Measurements from ENCODE around the gene SLC7A4. TPM values are rescaled to one million over a fixed set of nuclear protein-coding genes. Genes with fewer than 3 reads are reported as not detected.
"Not testable (repeated sequence)": the region's sequence is repeated elsewhere in the genome, so short reads cannot be mapped to it uniquely, and the experiment has no call there.

SLC7A4 gene
- total RNA-seq, 2 donors from 2014 or later = 4.0 to 4.9 TPM

DNA sequence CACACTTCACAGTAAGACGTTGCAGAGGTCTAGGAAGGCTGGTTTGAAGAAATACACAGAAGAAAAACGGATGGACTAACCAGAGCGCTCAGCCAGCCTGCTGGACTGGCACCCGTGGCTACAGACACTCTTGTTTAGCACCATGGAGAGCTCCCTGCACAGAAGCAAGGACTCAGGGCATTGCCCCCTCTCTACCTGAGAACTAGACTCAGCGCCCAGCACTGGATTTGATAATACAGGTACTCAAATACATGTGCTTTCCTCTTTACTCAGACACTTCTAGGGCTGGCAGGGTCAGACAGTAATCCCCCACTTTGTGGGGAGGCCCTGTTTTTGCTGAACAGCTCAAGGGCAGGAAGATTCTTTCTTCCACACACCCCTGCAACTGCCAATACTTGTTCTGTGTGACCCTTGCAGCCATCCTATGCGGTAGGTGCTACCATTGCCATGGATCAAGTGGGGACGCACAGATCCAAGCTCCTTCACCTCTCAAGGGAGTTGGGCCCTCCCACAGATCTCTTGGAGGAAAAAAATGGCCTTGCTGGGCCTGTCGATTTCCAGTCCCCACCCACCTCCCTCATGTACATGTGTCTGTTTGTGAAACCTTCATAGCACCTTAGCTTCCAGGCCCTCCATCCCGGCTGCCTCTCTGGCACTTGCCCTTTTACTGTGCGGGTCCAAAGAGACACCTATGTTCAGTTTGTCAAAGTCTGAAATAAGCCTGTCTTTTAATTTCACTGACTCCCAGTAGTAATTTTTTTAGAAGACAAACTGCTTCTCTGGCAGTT lies 22.5 kb downstream of the SLC7A4 start:
- ATAC-seq = peak; percentile 61
- peak in 1 of 2 donors; percentile 37 for DNase-seq
- intact Hi-C loops (cut with DNase I, micrococcal nuclease) = no loop called here

DNA sequence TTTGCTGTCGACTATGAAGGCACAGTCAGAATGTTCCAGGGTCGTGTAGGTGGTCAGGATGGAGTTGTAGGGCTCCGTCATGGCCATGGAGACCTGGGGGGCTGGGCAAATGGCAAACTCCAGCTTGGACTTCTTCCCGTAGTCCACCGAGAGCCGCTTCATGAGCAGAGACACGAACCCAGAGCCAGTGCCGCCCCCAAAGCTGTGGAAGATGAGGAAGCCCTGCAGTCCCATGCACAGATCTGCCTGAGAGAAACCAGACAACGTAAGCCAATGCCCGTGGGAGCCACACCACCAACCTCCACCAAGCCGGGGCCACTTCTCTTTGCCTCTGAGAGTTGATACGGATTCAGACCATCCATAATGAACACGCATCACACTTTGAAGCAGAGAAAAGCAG lies 23.2 kb downstream of the SLC7A4 start:
- ATAC-seq; DNase-seq; intact Hi-C loops (cut with DNase I, micrococcal nuclease): not testable (repeated sequence)

DNA sequence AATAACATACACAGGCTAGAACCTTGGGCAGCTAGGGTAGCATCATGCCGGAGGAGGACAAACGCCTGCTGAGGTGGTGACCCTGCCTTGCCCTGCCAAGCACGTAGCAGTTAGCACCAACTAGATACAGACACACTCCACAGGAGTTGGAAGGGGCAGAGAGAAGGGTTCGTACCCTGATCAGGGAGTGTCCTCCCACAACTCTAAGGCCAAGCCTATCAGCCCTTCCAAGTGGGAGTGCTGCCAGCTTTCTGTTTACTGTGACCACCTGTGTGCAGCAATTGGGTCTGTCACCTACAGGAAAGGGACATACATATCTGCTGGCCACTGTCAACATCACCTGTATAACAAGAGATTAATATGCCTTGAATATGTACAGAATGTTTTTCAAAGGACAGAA lies 28.6 kb downstream of the SLC7A4 start:
- intact Hi-C loops (cut with DNase I, micrococcal nuclease) = no loop called here
- no peak for ATAC-seq
- DNase-seq = peak; percentile 42 to 69

DNA sequence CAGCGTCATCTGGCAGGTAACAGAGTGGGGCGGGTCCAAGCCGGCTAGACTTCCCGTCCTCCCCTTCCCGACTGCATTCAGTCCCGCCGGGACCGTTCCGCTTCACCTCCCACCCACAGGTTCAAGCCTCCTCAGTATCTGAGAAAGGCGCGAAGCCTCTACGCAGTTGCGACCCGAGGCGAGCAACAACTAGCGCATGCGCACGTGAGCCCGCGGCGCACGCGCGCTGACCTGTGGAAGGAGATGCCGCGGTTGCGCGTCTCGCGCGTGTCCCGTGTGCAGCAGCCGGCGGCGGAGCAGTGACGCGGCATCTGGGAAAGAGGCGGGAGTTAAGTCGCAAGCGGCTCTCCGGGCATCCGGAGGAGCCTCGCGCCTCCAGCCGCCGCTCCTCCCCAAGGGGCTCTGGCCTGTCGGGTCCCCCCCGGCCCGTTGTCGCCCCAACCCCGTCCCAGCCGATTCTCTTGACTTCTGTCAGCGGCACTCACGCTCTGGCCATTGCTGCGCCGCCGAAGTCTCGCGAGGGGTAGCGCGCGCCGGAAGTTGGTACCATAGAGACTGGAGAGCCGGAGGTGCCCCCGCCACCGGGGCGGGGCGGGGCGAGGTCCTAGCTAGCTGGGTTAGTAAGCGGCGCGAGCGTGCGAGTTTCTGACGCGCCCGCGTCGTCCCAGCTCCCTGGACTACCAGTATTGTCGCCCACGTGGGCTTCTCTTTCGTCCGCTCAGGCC lies 30.6 kb downstream of the SLC7A4 start, which contains the start of gene THAP7:
TSS of gene THAP7 (minus strand) at position 518 of the 725 bp plus-strand sequence. CDS start at position 311, 207 bp downstream.
- peak; percentile 97 to 98 for DNase-seq
- ATAC-seq = peak; percentile 90
- intact Hi-C loops (cut with DNase I, micrococcal nuclease) = no loop called here

DNA sequence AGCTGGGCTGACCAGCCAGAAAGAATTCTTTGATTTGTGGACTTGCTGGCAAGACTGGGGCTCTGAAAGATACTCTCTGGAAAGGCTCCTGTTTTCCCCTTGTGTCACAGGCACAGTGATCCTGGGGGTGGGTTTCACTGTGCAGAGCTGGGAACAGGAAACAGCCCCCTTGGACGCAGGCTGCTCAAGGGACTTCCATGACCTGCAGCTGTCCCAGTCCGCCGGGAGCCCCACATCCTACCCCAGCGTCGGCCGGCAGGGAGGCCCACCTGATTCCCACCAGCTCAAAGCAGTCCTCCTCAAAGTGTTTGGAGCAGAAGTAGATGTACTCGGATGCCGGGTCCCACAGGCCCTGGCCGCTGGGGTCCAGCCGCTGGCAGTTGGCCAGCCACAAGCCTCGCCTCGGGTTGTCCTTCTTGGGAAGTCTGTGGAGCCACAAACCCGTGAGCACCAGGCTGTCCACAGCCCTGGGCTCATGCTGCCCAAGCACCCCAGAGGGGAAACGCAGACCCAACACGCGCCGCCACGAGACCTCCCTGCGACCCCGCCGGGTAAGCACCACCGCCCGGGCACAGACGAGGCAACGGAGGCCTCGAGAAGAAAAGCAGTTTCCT lies 31.3 kb downstream of the SLC7A4 start:
- ATAC-seq (no peak), DNase-seq (no peak)
- intact Hi-C loops (cut with DNase I, micrococcal nuclease) = no loop called here

DNA sequence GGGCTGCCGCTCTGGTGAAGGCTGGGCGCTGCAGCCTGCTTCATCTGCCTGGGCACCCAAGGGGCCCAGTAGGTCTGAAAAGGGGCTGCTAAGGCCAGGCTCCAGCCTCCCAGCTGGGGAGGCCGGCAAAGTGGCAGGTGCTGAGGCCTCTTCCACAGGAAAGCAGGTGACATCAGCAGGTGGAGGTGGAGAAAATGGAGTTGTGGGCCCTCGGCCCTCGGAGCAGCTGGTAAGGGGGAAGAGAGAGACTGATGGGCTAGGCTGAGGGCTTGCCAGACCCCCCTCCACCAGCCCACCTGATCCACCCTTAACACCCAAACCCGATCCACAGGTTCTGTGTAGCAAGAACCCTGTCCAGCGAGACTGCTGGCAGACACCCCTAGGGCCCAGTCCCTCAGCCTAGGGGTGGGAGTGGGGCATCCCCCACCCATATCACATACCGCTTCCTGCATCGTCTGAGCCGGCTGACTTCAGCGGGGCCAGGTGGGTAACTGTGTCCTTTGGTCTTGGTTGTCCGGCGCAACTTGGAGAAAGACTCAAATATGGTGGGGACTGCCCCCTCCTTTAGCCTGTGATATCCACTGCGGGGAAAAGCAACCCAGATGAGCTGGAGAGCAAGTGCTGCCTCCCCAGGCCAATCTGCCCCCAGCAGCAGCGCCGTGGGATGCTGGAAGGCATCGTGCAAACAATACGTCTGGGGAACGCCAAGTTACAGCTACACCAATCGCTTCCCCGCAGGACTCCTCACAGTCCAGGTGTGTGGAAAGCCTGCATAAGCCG lies 32.0 kb downstream of the SLC7A4 start:
- intact Hi-C loops (cut with DNase I, micrococcal nuclease) = no loop called here
- no peak for ATAC-seq
- no peak for DNase-seq

DNA sequence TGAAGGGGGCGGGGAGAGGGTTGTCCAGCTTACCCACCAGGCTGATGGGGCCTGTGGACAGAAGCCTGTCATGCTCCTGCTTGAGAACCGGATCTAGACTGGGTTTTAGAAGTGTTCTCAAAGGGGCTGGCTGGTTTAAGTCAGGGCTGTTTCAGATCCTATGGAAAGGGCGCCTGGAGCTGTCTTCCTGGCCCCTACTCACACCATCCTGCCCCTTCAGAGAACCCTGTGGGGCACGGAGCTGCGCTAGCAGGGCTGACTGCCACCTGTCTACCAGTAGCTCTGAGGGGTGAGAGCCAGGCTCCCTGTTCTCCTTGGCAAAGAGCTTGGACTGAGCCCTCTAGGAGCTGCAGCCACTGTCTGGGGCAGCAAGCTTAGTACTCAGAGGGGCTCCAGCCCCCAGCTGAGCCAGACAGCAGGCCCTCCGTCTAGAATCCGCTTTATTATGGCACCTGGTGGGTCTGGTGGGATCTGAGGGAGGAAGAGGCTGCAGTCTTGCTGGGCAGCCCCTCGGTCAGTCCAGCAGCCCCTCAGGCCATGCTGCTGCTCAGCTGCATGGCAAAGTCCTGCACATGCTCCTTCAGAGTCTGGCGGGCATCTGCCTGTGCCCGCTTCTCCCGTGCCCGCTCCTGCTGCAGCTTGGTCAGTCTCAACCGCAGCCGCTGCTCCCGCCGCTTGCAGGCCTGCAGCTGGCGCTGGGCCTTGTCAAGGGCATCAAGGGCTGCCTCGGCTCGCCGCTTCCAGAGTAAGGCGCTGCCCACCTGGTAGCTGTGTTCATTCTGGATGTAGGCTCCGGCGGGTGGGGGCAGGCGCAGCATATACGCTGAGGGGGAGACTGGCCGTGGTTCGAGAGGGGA lies 32.8 kb downstream of the SLC7A4 start:
- intact Hi-C loops (cut with DNase I, micrococcal nuclease) = no loop called here
- no peak for DNase-seq

DNA sequence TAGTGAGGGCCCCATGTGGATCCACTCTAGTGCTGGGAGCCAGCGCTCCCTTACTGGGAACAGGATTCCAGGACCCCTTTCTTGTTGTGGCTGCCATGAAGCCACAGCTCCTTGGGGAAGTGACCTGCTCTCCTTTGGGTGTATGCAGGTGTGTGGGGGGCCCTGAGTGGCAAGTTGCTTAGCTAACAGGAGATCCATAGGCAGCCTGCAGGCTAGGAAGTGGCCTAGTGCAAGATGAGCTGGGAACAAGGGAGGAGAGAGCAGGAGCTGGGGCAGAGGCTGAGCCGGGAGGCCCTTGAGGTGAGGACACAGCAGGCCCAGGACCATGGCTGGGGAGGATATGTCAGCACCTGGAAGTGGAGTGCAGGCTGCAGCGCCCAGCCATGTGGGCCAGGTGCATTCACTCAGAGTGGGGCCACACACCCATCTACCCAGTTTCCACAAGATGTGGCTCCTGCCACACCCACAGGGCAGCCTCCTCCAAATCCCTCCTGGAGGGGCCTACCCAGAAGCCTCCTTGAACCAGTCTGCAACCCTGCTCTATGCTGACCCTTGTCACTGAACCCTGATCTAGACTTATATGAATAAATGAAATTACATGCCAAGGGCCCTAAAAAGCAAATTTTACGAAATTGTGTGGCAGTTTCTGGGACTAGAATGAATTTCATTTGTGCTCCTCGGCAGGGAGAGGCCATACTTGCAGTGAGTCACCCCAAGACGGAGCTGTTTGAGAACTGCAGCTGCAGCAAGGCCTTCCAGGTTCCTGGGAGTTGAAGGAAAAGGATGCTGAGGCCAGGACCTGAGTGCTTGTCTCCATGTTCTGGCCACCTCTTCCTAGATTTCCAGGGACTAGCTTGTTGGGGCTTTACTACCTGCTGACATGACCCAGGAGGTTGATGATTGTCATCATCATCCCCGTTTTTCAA lies 33.7 kb downstream of the SLC7A4 start:
- intact Hi-C loops (cut with DNase I, micrococcal nuclease) = no loop called here
- DNase-seq (no peak), ATAC-seq (no peak)

More for the DNA sequence above, 32.8 kb downstream of the SLC7A4 start:
- no peak for ATAC-seq

DNA sequence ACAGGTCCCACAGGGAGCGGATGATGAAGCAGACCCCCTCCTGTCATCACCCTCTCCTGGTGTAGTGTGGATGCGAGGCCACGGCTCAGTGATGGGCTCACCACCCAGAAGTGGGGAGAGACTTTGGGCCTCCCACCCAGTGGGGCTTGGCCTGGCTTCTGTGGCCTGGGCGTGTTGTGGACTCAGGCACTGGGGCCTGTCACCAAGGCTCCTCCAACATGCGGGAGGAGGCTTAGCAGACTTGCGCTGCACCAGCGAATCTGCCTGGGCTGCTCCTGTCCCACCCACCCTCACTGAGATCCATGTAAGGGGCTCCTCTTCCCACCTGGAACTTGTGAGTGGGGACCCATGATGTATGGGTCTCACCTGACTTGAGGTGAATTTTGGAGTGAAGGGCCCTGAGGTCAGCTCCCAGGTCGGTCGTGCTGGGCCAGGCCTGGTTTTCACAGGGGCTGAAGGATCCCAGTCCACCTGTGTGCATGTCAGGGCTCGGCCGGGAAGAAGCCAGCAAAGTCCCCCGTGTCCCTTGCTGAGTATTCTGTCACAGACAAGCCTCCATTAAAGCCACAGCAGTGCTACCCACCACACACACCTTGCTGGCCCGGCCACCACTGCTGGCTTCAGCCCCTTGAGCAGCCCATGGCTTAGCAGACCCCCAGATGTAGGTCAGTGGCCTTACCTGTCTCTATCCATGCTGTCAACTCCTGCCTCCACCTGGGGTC lies 34.7 kb downstream of the SLC7A4 start:
- DNase-seq (no peak), ATAC-seq (no peak)
- intact Hi-C loops (cut with DNase I, micrococcal nuclease) = no loop called here

DNA sequence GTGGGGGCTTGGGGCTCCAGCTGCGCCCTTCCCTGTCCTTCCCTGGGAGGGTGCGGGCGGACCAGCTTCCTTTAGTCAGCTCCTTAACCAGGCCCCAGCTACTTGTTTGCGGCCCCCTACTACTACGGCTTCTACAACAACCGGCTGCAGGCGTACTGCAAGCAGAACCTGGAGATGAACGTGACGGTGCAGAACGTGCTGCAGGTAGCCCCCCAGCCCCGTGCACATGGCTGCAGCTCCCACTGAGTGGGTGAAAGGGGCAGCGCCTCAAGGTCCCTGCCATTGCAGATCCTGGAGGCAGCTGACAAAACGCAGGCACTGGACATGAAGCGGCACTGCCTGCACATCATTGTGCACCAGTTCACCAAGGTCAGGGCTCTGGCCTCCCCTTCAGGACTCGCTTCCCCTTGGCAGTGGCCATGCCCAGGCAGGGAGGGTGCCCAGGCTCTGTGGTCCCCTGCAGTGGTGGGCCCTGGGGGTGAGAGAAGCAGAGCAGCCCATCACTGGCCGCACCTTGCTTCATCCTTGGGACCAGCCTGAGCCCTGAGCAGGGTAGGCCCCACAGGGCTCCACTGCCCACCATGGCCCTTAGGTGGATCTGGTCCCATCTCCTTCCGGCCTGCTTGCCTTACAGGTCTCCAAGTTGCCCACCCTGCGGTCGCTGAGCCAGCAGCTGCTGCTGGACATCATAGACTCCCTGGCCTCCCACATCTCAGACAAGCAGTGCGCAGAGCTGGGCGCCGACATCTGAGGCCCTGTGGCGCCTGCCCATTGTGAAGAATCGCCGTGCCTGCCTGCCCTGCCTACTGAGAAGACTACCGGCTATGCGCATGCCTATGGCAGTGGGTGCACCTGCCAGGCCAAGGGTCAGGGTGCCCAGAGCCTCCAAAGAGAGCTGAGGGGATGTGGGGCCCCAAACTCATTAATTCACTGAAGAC lies 35.5 kb downstream of the SLC7A4 start:
- intact Hi-C loops (cut with DNase I, micrococcal nuclease) = no loop called here
- DNase-seq (no peak), ATAC-seq (no peak)

DNA sequence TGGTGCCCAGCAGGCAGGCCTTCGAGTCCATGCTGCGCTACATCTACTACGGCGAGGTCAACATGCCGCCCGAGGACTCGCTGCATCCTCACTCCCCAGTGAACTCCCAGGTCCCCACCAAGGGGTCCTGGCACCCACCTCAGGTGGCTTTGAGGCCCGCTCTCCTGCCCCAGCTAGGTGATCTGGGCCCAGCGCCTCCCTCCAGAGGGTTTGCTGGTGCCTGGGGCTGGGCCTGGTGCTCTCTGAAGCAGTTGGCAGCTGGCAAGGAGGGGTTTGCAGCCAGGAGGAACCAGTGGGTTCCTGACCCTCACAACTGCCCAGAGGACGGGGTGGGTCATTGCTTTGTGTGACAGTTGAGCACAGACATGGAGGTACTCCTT lies 36.3 kb downstream of the SLC7A4 start:
- intact Hi-C loops (cut with DNase I, micrococcal nuclease) = no loop called here
- ATAC-seq (no peak), DNase-seq (no peak)

DNA sequence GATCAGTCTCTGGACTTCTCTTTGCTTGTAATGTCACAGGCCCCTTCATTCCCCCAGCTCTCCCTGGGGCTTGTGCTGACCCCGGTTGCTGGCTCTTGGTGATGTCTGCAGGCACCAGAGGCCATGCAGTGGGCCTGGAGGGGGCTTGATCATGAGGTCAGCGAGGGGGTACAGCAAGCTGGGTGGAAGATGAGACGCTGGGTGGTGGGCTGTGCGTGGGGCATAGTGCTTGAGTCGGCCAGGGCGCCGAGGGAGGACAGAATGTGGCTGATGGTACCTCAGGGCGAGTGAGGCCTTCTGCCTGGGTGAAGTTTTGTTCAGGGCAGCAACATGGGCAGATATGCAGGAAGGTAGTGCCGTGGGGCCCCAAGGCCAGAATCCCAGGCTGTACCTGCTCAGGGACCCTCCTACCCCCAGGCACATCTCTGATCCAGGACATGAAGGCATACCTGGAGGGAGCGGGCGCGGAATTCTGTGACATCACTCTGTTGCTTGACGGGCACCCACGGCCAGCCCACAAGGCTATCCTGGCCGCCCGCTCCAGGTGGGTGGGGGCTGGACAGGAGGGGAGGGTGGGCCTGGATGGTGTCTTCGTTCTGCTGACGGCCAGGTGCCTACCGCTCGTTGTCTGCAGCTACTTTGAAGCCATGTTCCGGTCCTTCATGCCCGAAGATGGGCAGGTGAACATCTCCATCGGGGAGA lies 36.9 kb downstream of the SLC7A4 start:
- ATAC-seq (no peak), DNase-seq (no peak)
- intact Hi-C loops (cut with DNase I, micrococcal nuclease) = no loop called here

DNA sequence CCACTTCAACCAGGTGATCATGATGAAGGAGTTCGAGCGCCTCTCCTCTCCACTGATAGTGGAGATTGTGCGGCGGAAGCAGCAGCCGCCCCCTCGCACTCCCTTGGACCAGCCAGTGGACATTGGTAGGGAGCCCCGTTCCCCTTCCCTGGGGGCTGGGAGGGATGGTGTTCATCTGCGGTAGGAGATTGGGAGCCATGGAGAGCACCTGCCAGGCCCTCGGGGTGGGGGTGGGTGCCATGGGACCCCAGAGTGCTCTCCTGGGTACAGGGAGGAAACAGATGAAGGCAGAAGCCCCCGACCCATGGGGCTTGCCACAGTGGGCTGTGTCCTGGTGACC lies 37.5 kb downstream of the SLC7A4 start:
- no peak for DNase-seq
- ATAC-seq = no peak
- intact Hi-C loops (cut with DNase I, micrococcal nuclease) = no loop called here

DNA sequence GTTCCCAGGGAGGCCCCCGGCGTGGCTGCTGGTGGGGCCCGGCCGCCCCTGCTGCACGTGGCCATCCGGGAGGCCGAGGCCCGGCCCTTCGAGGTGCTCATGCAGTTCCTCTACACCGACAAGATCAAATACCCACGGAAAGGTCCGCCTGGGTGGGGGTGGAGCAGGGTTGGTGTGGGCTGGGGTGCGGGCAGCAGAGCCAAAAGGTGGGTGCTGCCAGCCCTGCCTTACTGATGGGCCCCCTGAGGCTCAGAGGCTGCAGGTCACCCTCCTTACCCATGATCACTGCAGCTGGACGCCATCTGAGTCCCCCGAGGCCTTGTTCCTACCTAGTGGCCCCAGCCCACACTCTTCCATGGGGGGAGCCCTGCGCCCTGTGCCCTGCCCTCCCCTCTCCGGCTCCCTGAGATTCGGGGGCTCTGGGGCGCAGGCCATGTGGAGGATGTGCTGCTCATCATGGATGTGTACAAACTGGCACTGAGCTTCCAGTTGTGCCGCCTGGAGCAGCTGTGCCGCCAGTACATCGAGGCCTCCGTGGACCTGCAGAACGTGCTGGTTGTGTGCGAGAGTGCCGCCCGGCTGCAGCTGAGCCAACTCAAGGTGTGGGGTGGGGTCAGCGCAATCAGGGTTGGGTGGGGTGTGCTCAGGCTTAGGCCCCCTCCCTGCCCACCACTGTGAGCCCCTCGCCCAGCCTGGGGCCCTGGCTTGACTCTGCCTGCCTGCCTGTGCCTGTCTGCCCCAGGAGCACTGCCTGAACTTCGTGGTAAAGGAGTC lies 38.0 kb downstream of the SLC7A4 start:
- intact Hi-C loops (cut with DNase I, micrococcal nuclease) = no loop called here
- ATAC-seq (no peak), DNase-seq (no peak)
